ENCODE results near the gene PSMB10.

GRCh38 chr16:67902831-67903230, 33.8 kb downstream of the PSMB10 start:
- TF ChIP-seq CTCF (IDR thresholded peaks at IDR 0.05; ENCODE audit: insufficient read depth, low read length, poor library complexity, severe bottlenecking) (no peak), EZH2phosphoT487 (conservative IDR thresholded peaks at IDR 0.05; ENCODE audit: low read length) (no peak)

All from SU-DHL-6 (cell line).